GM18526 (cell line): ENCODE results near the gene MT2A.

Source experiments
- POLR2A ChIP-seq: IDR thresholded peaks from 3 replicates; pipeline ENCODE4 v1.6.1; 2011; ENCODE audit not compliant: insufficient read length; ENCODE audit errors: extremely low read depth

Gene MT2A

GRCh38 chr16:56608043-56608875 lies at the start of gene MT2A:
TSS of gene MT2A (plus strand) at chr16:56608584. CDS start at chr16:56608656, 72 bp downstream.
- TF ChIP-seq POLR2A, result peak; percentile 69

- TF ChIP-seq POLR2A, result no peak
These were observed 49.3 kb upstream of the MT2A start for GRCh38 chr16:56559109-56559508.

GRCh38 chr16:56560447-56560846 lies 47.9 kb upstream of the MT2A start:
- no peak for TF ChIP-seq POLR2A

GRCh38 chr16:56561126-56561525 lies 47.3 kb upstream of the MT2A start:
- TF ChIP-seq POLR2A, result no peak

- no peak for TF ChIP-seq POLR2A
These were observed 43.4 kb upstream of the MT2A start, which contains the start of gene MT4 for GRCh38 chr16:56564793-56565477. TSS of gene MT4 (plus strand) at chr16:56565073. CDS start at chr16:56565129, 56 bp downstream.

GRCh38 chr16:56569971-56570370 lies 38.4 kb upstream of the MT2A start:
- no peak for TF ChIP-seq POLR2A

GRCh38 chr16:56571525-56571924 lies 36.9 kb upstream of the MT2A start:
- no peak for TF ChIP-seq POLR2A

GRCh38 chr16:56574625-56575024 lies 33.8 kb upstream of the MT2A start:
- no peak for TF ChIP-seq POLR2A

GRCh38 chr16:56576585-56577299 lies 31.6 kb upstream of the MT2A start:
- TF ChIP-seq POLR2A, result no peak

GRCh38 chr16:56577300-56577625 lies 31.1 kb upstream of the MT2A start:
- no peak for TF ChIP-seq POLR2A

GRCh38 chr16:56580391-56581048 lies 27.9 kb upstream of the MT2A start:
- TF ChIP-seq POLR2A, result no peak

- no peak for TF ChIP-seq POLR2A
These were observed 24.8 kb upstream of the MT2A start for GRCh38 chr16:56583351-56584168.

- TF ChIP-seq POLR2A, result no peak
These were observed 24.1 kb upstream of the MT2A start for GRCh38 chr16:56584276-56584675.

- TF ChIP-seq POLR2A, result no peak
These were observed 19.6 kb upstream of the MT2A start for GRCh38 chr16:56588781-56589140.

GRCh38 chr16:56589141-56590039 lies 19.0 kb upstream of the MT2A start, which contains the start of gene MT3:
TSS of gene MT3 (plus strand) at chr16:56589528. CDS start at chr16:56589591, 63 bp downstream.
- no peak for TF ChIP-seq POLR2A
